GM23248 (cell line): Measurements from ENCODE around the gene CAMTA1. TPM values are rescaled to one million over a fixed set of nuclear protein-coding genes. Genes with fewer than 3 reads are reported as not detected.

Experiments
- DNase-seq: peaks from one replicate; pipeline ENCODE4 v3.0.0-alpha.2; 2015
- H2AFZ ChIP-seq: fragments of 200-600 bp; sonication (generic); 2 replicates; pipeline ENCODE4 v1.6.1; 2016; ENCODE audit warnings: antibody characterized with exemption
- H3F3A ChIP-seq: fragments of 200-600 bp; sonication (generic); 2 replicates; pipeline ENCODE4 v1.6.1; 2016; ENCODE audit warnings: mild to moderate bottlenecking, antibody characterized with exemption, mixed run types; ENCODE audit not compliant: insufficient read depth
- H3K27ac ChIP-seq: fragments of 200-600 bp; sonication (generic); 2 replicates; pipeline ENCODE4 v1.5.1; 2016; ENCODE audit warnings: mild to moderate bottlenecking
- H3K27me3 ChIP-seq: fragments of 200-600 bp; sonication (generic); replicated peaks from 2 replicates; pipeline ENCODE4 v1.6.1; 2016; ENCODE audit warnings: mild to moderate bottlenecking; ENCODE audit not compliant: insufficient read depth
- H3K36me3 ChIP-seq: fragments of 200-600 bp; sonication (generic); 2 replicates; pipeline ENCODE4 v1.6.1; 2016; ENCODE audit warnings: low read depth, mild to moderate bottlenecking
- H3K4me1 ChIP-seq: fragments of 200-600 bp; sonication (generic); 2 replicates; pipeline ENCODE4 v1.6.1; 2016; ENCODE audit warnings: mild to moderate bottlenecking; ENCODE audit not compliant: insufficient read depth
- H3K4me2 ChIP-seq: fragments of 200-600 bp; sonication (generic); one replicate; pipeline ENCODE4 v1.6.1; 2016; ENCODE audit warnings: mild to moderate bottlenecking; ENCODE audit not compliant: unreplicated experiment
- H3K4me3 ChIP-seq: fragments of 200-600 bp; sonication (generic); 2 replicates; pipeline ENCODE4 v1.5.1; 2016; ENCODE audit warnings: mild to moderate bottlenecking
- H3K79me2 ChIP-seq: fragments of 200-600 bp; sonication (generic); 2 replicates; pipeline ENCODE4 v1.6.1; 2016; ENCODE audit warnings: mild to moderate bottlenecking; ENCODE audit not compliant: insufficient read depth
- H3K9ac ChIP-seq: fragments of 200-600 bp; sonication (generic); 2 replicates; pipeline ENCODE4 v1.6.1; 2016; ENCODE audit warnings: mild to moderate bottlenecking
- H3K9me2 ChIP-seq: fragments of 200-600 bp; sonication (generic); 2 replicates; pipeline ENCODE4 v1.6.1; 2016; ENCODE audit warnings: mixed run types, mild to moderate bottlenecking, moderate library complexity; ENCODE audit not compliant: insufficient read depth
- H3K9me3 ChIP-seq: fragments of 200-600 bp; sonication (generic); one replicate; pipeline ENCODE4 v1.6.1; 2017; ENCODE audit warnings: low read depth
- H4K20me1 ChIP-seq: fragments of 200-600 bp; sonication (generic); 2 replicates; pipeline ENCODE4 v1.6.0; 2016; ENCODE audit not compliant: insufficient read depth
- EZH2 ChIP-seq: fragments of 200-600 bp; sonication (generic); IDR thresholded peaks from 2 replicates; pipeline ENCODE4 v1.6.1; 2018; ENCODE audit warnings: antibody characterized with exemption, mild to moderate bottlenecking; ENCODE audit not compliant: insufficient read depth, poor library complexity, severe bottlenecking
- EZH2phosphoT487 ChIP-seq: fragments of 200-600 bp; sonication (generic); IDR thresholded peaks from 2 replicates; pipeline ENCODE4 v1.6.1; 2018; ENCODE audit warnings: antibody characterized with exemption, moderate library complexity, mild to moderate bottlenecking, low read depth; ENCODE audit not compliant: insufficient read depth
- WGBS, 2 experiments: methylation state at CpG; one replicate each; pipeline ENCODE4 v1.1.6; 2015 to 2017; ENCODE audit warnings: low lambda C conversion rate in 2 of 2, low coverage in 1 of 2; ENCODE audit errors: missing lambda C conversion rate in 2 of 2; 5-methylcytosine and 5-hydroxymethylcytosine counted together
- in situ Hi-C: fragments of 300-500 bp; cut with MboI; formaldehyde crosslinking; loops from 2 replicates; pipeline ENCODE4 v1.15.0; 2020
- polyA plus RNA-seq: library from polyadenylated mRNA; unstranded; fragments of >200 nt; fragmentation: Nextera tagmentation; extraction: Ambion mirVana; gene quantifications from 2 replicates; pipeline ENCODE4 v1.2.1, GENCODE V29; 2016
- total RNA-seq: library from RNA; depleted of rRNA; stranded (reverse); fragments of >200 nt; shearing (Covaris generic); gene quantifications from 2 replicates; pipeline ENCODE4 v1.2.3, GENCODE V29; 2014

The CAMTA1 gene
- total and polyA plus RNA-seq, 2 experiments from 2014 or later, result 50.1 to 165 TPM

DNA sequence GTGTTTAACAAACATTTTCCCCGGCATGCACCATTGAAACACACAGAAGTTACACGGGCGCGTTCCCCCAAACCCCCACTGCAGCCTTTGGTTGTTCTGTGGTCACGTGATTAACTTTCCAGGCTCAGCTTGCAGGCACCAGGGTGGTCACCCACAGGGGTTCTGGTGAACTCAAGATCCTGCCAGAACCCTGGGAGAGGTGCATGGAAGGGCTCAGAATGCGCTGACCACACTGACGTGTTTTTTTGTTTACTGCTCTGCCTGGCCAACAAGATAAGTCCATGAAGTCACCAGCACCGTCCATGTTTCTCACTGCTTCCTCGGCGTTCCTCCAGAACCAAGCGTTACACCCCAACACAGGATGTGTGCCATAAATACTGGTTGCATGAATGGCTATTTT lies 756.4 kb downstream of the CAMTA1 start:
- H3K36me3 ChIP-seq, result no peaks in the 10 kb centered on the region
- TF ChIP-seq EZH2phosphoT487, result no peak
- TF ChIP-seq EZH2, result no peak
- H3K27me3 ChIP-seq, result no peaks in the 10 kb centered on the region
- 74 to 75% methylated on average over 11 of the region's 11 CpGs for WGBS, 2 experiments
- H3K27ac ChIP-seq, result no peak overlapping the region
- H3K4me1 ChIP-seq, result no peaks in the 10 kb centered on the region
- H3K9ac ChIP-seq, result no peak overlapping the region
- H3K4me3 ChIP-seq, result no peak overlapping the region
- no peaks in the 10 kb centered on the region for H4K20me1 ChIP-seq
- no peaks in the 10 kb centered on the region for H3K9me3 ChIP-seq
- no peak overlapping the region for H3K4me2 ChIP-seq
- H2AFZ ChIP-seq, result no peak overlapping the region
- H3K79me2 ChIP-seq, result no peaks in the 10 kb centered on the region
- in situ Hi-C loops, result no loop called here
- H3F3A ChIP-seq, result no peaks in the 10 kb centered on the region
- peak; percentile 51 for DNase-seq
- H3K9me2 ChIP-seq, result no peaks in the 10 kb centered on the region

DNA sequence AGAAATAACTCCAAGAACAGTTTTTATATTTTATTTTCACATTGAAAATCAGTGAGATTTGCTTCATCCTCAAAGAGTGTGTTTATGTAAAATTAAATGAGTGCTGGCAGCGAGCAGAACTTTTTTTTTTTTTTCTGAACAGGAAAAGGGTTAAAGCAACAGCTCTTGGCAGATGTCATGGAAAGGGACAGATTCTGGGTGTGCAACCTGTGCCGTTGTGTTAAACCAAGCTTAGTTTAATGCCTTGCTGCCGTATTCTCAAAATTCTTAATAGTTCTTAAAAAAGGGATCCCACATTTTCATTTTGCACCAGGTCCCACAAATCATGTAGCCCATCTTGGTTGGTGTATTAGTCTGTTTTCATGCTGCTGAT lies 758.5 kb downstream of the CAMTA1 start:
- H4K20me1 ChIP-seq, result no peaks in the 10 kb centered on the region
- no peaks in the 10 kb centered on the region for H3K9me2 ChIP-seq
- H3K27ac ChIP-seq, result no peak overlapping the region
- no peak for DNase-seq
- H3K79me2 ChIP-seq, result no peaks in the 10 kb centered on the region
- 68 to 72% methylated on average over 3 of the region's 3 CpGs for WGBS, 2 experiments
- no peaks in the 10 kb centered on the region for H3F3A ChIP-seq
- H3K4me3 ChIP-seq, result no peak overlapping the region
- in situ Hi-C loops, result no loop called here
- H3K9me3 ChIP-seq, result no peaks in the 10 kb centered on the region
- no peaks in the 10 kb centered on the region for H3K4me1 ChIP-seq
- no peak for TF ChIP-seq EZH2
- no peak for TF ChIP-seq EZH2phosphoT487
- H3K9ac ChIP-seq, result no peak overlapping the region
- no peaks in the 10 kb centered on the region for H3K36me3 ChIP-seq
- no peaks in the 10 kb centered on the region for H3K27me3 ChIP-seq
- H3K4me2 ChIP-seq, result no peak overlapping the region
- no peak overlapping the region for H2AFZ ChIP-seq

DNA sequence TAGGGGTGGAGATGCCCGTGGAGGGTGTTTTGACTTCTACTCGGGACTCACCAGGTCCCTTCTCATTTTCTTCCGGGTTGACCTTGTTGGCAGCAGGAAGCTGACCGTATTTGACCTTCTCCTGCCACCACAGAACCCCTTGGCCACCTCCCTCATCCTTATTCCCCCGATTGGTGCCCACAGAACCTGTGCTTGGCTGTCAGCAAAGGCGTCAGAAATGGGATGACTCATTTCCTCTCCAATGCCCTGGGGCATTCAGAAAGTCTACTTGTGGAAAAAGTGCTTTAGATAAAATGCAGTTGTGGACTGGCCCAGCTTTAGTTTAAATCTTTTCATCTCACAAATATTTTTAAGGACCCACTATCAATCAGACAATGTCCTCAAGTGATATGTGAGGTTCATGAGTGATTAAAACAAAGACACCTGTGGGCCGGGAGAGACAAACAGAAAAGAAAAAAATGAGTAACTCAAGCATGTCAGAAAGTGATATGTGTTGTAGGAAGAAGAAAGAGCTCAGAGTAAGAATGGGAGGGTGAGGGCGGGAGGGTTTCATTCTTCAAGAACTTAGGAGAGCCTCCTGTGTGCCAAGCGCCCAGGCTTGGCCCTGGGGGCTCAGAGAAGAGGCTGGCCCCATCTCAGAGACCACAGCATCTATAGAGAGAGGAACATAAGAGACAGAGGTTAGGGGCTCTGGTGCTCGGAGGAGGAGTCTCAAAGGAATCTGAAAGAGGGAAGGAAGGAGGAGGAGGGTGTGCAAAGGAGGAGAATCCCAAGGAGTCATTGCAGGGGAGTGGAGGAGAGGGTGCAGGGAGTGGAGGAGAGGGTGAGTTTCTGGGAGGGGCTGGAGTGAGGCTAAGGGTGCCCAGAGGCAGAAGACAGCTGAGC lies 764.3 kb downstream of the CAMTA1 start:
- no peaks in the 10 kb centered on the region for H3K27me3 ChIP-seq
- 49 to 56% methylated on average over 9 to 10 of the region's 10 CpGs for WGBS, 2 experiments
- no peak overlapping the region for H2AFZ ChIP-seq
- H3K79me2 ChIP-seq, result no peaks in the 10 kb centered on the region
- DNase-seq, result peak; percentile 79
- H3K4me3 ChIP-seq, result no peak overlapping the region
- no peaks in the 10 kb centered on the region for H3K9me2 ChIP-seq
- TF ChIP-seq EZH2 (no peak), EZH2phosphoT487 (no peak)
- no peaks in the 10 kb centered on the region for H3F3A ChIP-seq
- H3K36me3 ChIP-seq, result no peaks in the 10 kb centered on the region
- peaks cover 13% of the 10 kb centered on the region for H3K4me1 ChIP-seq
- no peaks in the 10 kb centered on the region for H3K9me3 ChIP-seq
- no peak overlapping the region for H3K27ac ChIP-seq
- in situ Hi-C loops, result no loop called here
- H4K20me1 ChIP-seq, result no peaks in the 10 kb centered on the region
- H3K9ac ChIP-seq, result no peak overlapping the region
- H3K4me2 ChIP-seq, result peak overlapping the region; percentile 46

DNA sequence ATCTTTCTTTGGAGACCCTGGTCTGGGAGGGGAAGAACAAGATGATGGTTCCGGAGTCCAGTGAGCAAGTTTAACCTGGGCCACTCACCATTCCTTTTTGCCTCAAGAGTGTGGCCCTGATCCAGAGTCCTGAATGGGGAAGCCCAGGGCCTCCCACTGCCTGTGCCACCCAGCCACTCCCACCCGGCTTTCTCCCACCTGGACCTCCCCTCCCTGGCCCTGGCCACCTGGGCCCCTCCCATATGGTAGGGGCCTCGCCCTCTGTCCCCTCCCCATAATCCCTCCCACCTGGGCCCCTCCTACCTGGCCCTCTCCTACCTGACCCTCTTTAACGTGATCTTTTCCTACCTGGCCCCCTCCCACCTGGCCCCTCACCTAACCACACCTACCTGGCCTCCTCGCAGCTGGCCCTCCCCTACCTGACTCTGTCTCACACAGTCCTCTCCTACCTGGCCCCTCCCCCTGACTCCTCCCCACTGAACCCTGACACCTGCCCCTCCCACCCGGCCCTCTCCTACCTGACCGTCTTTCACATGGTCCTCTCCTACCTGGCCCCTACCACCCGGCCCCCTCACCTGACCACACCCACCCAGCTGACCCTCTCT lies 765.1 kb downstream of the CAMTA1 start:
- TF ChIP-seq EZH2phosphoT487, result no peak
- no peak for TF ChIP-seq EZH2
- no peaks in the 10 kb centered on the region for H3F3A ChIP-seq
- H3K27me3 ChIP-seq, result no peaks in the 10 kb centered on the region
- H3K4me1 ChIP-seq, result peaks cover 13% of the 10 kb centered on the region
- H2AFZ ChIP-seq, result no peak overlapping the region
- H3K9me3 ChIP-seq, result no peaks in the 10 kb centered on the region
- no peaks in the 10 kb centered on the region for H3K36me3 ChIP-seq
- peak overlapping the region; percentile 46 for H3K4me2 ChIP-seq
- H3K79me2 ChIP-seq, result no peaks in the 10 kb centered on the region
- no peak overlapping the region for H3K27ac ChIP-seq
- no peak overlapping the region for H3K9ac ChIP-seq
- WGBS, 2 experiments, result 33 to 49% methylated on average over 3 to 8 of the region's 8 CpGs
- DNase-seq, result no peak
- H3K9me2 ChIP-seq, result no peaks in the 10 kb centered on the region
- H4K20me1 ChIP-seq, result no peaks in the 10 kb centered on the region
- in situ Hi-C loops, result no loop called here
- no peak overlapping the region for H3K4me3 ChIP-seq
